Subcutaneous adipose tissue (tissue), 4 donors: Measurements from ENCODE around the gene ANKRD11. TPM values are rescaled to one million over a fixed set of nuclear protein-coding genes. Genes with fewer than 3 reads are reported as not detected.

ENCODE experiments used
- CTCF ChIP-seq: fragments of 450-650 bp; IDR thresholded peaks from one replicate; pipeline ENCODE4 v1.5.1; 2016; ENCODE audit warnings: low read depth, mild to moderate bottlenecking, control low read depth, antibody characterized with exemption, moderate library complexity
- total RNA-seq, 4 donors: library from RNA; depleted of rRNA; stranded (reverse); fragments of >200 nt; gene quantifications; one replicate each; pipeline ENCODE4 v1.1.0, GENCODE V29; 2016

The ANKRD11 gene
- 100 to 1,000 TPM in 1 of 4 donors, 10 to 100 TPM in 3; 56.1 to 190 (median 62.6) TPM for total RNA-seq

- TF ChIP-seq CTCF: no peak
These were observed at the start of gene ANKRD11 for GRCh38 chr16:89490439-89491237. Gene ANKRD11, minus strand, starts transcription at chr16:89490561. Its CDS starts 173,542 bp downstream, at chr16:89317019.

GRCh38 chr16:89538286-89538685 is 47.9 kb upstream of the ANKRD11 start:
- no peak for TF ChIP-seq CTCF

GRCh38 chr16:89537549-89537925 is 47.2 kb upstream of the ANKRD11 start:
- no peak for TF ChIP-seq CTCF

DNA sequence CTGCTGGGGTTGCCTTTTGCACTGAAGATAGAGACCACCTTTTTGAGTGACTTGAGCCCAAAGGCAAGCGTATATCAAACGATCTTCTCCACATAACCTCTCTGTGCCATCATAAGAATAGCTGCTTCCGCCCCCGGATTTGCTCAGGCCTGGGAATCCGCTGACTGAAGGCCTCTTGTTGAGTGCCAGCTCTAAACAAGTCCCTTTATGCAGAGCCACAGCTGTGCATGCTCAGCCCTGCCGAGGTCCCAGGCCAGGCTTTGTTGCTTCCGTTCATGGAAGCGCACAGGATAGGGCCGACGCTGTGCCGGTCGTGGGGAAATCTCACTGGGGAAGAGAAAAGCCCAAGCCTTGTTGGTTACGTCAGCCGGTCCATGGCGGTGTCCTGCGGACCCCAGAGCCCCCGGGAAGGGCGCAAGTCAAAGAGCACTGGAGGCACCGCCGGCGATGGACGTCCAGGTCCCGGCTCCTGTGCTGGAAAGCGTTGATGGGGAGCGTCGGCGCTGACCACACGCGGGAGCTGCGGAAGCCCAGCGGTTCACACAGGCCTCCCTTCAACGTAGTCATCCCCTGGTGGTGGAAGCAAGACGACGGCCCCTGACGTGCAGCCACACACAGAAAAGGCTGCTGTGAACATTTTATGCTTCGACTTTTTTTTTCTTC is 46.7 kb upstream of the ANKRD11 start:
- no peak for TF ChIP-seq CTCF

DNA sequence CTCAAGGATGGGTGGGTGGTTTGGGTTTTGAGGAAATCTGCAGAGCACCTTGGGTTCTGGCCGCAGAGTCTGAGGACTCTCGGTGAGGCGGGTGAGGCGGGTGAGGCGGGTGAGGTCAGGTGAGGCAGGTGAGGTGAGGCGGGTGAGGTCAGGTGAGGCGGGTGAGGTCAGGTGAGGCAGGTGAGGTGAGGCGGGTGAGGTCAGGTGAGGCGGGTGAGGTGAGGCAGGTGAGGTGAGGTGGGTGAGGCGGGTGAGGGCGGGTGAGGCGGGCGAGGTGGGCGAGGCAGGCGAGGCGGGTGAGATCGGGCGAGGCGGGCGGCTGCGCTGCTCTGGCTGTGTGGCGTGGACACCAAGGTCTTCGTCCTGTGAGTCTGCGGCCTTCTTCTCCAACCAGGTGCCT is 46.0 kb upstream of the ANKRD11 start:
- TF ChIP-seq CTCF: no peak

GRCh38 chr16:89534252-89534756 is 43.9 kb upstream of the ANKRD11 start:
- TF ChIP-seq CTCF: no peak

DNA sequence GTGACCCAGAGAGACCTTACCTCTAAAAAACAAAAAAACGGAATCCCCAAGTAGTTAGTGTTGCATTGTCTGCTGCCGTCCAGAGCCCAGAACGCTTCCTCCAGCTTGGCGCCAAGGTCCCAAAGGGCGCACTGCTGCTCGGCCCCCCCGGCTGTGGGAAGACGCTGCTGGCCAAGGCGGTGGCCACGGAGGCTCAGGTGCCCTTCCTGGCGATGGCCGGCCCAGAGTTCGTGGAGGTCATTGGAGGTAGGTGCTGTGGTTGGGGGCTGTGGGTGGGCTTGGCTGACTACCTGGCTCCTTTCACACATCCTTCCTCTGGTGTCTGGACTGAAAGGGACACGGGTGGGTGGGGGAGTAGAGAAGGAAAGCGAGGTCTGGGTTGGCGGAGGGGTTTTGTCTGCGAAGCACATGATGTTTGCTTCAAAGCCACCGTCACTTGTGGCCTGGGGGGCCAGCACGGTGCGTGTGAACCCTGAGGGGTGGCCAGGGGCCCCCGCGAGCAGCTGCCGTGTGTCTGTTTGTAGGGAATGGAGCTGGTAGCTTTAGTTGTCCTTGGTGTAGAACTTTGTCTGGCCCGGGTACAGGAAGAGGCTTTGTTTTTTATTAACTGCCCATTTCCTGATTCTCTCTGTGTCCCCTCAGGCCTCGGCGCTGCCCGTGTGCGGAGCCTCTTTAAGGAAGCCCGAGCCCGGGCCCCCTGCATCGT is 41.6 kb upstream of the ANKRD11 start:
- TF ChIP-seq CTCF: no peak
